Karpas-422 (cell line): ENCODE measurements around the gene TRIM23. TPM values are rescaled to one million over a fixed set of nuclear protein-coding genes. Genes with fewer than 3 reads are reported as not detected.

ENCODE experiments used
- DNase-seq: peaks from one replicate; pipeline ENCODE4 v3.0.0-alpha.2; 2015
- H2AFZ ChIP-seq: fragments of 200-600 bp; sonication (generic); 2 replicates; pipeline ENCODE4 v1.6.1; 2014; ENCODE audit warnings: antibody characterized with exemption, low read length, mixed read lengths
- H3K27ac ChIP-seq: fragments of 200-600 bp; sonication (generic); 2 replicates; pipeline ENCODE4 v1.5.1; 2014; ENCODE audit warnings: mild to moderate bottlenecking, low read length, moderate library complexity
- H3K27me3 ChIP-seq: fragments of 200-600 bp; sonication (generic); 2 replicates; pipeline ENCODE4 v1.6.1; 2014; ENCODE audit warnings: low read length, mixed read lengths
- H3K36me3 ChIP-seq: fragments of 200-600 bp; sonication (generic); 2 replicates; pipeline ENCODE4 v1.6.1; 2014; ENCODE audit warnings: low read length, mixed read lengths; ENCODE audit not compliant: insufficient read depth
- H3K4me1 ChIP-seq: fragments of 200-600 bp; sonication (generic); 2 replicates; pipeline ENCODE4 v1.6.1; 2014; ENCODE audit warnings: mild to moderate bottlenecking, low read length, mixed read lengths
- H3K4me2 ChIP-seq: fragments of 200-600 bp; sonication (generic); 2 replicates; pipeline ENCODE4 v1.6.1; 2014; ENCODE audit warnings: low read length, low read depth, mild to moderate bottlenecking; ENCODE audit not compliant: poor library complexity, severe bottlenecking
- H3K4me3 ChIP-seq: fragments of 200-600 bp; sonication (generic); 2 replicates; pipeline ENCODE4 v1.5.1; 2014; ENCODE audit warnings: mild to moderate bottlenecking, antibody characterized with exemption, low read length, mixed read lengths
- H3K79me2 ChIP-seq: fragments of 200-600 bp; sonication (generic); 2 replicates; pipeline ENCODE4 v1.6.1; 2014; ENCODE audit warnings: mild to moderate bottlenecking, low read length, mixed read lengths
- H3K9ac ChIP-seq: fragments of 200-600 bp; sonication (generic); 2 replicates; pipeline ENCODE4 v1.6.0; 2014; ENCODE audit warnings: low read length
- H3K9me2 ChIP-seq: fragments of 200-600 bp; sonication (generic), shearing (Covaris generic); replicated peaks from 2 replicates; pipeline ENCODE4 v1.6.0; 2014; ENCODE audit warnings: mild to moderate bottlenecking, low read length, moderate library complexity; ENCODE audit not compliant: insufficient read depth
- H3K9me3 ChIP-seq: fragments of 300-700, 200-600 bp; sonication (generic); 2 replicates; pipeline ENCODE4 v1.6.1; 2014; ENCODE audit warnings: low read length, mixed read lengths
- H4K20me1 ChIP-seq: fragments of 200-600 bp; sonication (generic); 2 replicates; pipeline ENCODE4 v1.6.1; 2014; ENCODE audit warnings: mild to moderate bottlenecking, antibody characterized with exemption, low read length, low read depth; ENCODE audit not compliant: insufficient read depth
- total RNA-seq: library from RNA; depleted of rRNA; stranded (reverse); fragments of >200 nt; shearing (Covaris generic); gene quantifications from 2 replicates; pipeline ENCODE4 v1.2.3, GENCODE V29; 2014; ENCODE audit warnings: low replicate concordance; rRNA removed

TRIM23 gene
- 32.1 and 44.1 TPM in 2 replicates for total RNA-seq

- H4K20me1 ChIP-seq, result peaks cover 9% of the 10 kb centered on the region; the same call in 1 of the 2 replicates
Observed at GRCh38 chr5:65624025-65624570, at the start of gene TRIM23. Gene TRIM23 (minus strand): TSS chr5:65624333. CDS start chr5:65624274, 59 bp downstream.

GRCh38 chr5:65672796-65673195, 48.7 kb upstream of the TRIM23 start:
- peaks cover 13% of the 10 kb centered on the region for H3K4me1 ChIP-seq
- no peaks in the 10 kb centered on the region for H3K9me2 ChIP-seq
- H3K27ac ChIP-seq, result no peak overlapping the region
- no peaks in the 10 kb centered on the region for H3K27me3 ChIP-seq
- H4K20me1 ChIP-seq, result no peaks in the 10 kb centered on the region
- no peak overlapping the region for H3K4me3 ChIP-seq
- H3K9me3 ChIP-seq, result no peaks in the 10 kb centered on the region
- H3K9ac ChIP-seq, result no peak overlapping the region
- H3K36me3 ChIP-seq, result peaks cover 23% of the 10 kb centered on the region; the same call in 1 of the 2 replicates
- H2AFZ ChIP-seq, result no peak overlapping the region
- no peak for DNase-seq
- H3K79me2 ChIP-seq, result peaks cover 19% of the 10 kb centered on the region
- no peak overlapping the region for H3K4me2 ChIP-seq

More at GRCh38 chr5:65624025-65624570, at the start of gene TRIM23:
- peaks cover 36% of the 10 kb centered on the region for H3K4me1 ChIP-seq
- no peaks in the 10 kb centered on the region for H3K27me3 ChIP-seq
- DNase-seq, result peak; percentile 97
- H3K9me3 ChIP-seq, result no peaks in the 10 kb centered on the region
- H3K4me2 ChIP-seq, result peak within 1 kb of the TSS; percentile 95
- H2AFZ ChIP-seq, result peak within 1 kb of the TSS; percentile 84
- H3K27ac ChIP-seq, result peak within 1 kb of the TSS; percentile 81
- no peaks in the 10 kb centered on the region for H3K9me2 ChIP-seq
- peaks cover 11% of the 10 kb centered on the region; the same call in 1 of the 2 replicates for H3K36me3 ChIP-seq
- peaks cover 92% of the 10 kb centered on the region for H3K79me2 ChIP-seq
- H3K4me3 ChIP-seq, result peak within 1 kb of the TSS; percentile 76
- peak within 1 kb of the TSS; percentile 91 for H3K9ac ChIP-seq

- Histone ChIP-seq H3K36me3 (peaks cover 36% of the 10 kb centered on the region; the same call in 1 of the 2 replicates), H3K27me3 (no peaks in the 10 kb centered on the region)
- no peak for DNase-seq
Observed at GRCh38 chr5:65668696-65669095, 44.6 kb upstream of the TRIM23 start.

GRCh38 chr5:65663804-65664521, 39.8 kb upstream of the TRIM23 start:
- H3K79me2 ChIP-seq, result no peaks in the 10 kb centered on the region
- H4K20me1 ChIP-seq, result no peaks in the 10 kb centered on the region
- H3K9me3 ChIP-seq, result no peaks in the 10 kb centered on the region
- H3K4me3 ChIP-seq, result no peak overlapping the region
- H3K9ac ChIP-seq, result no peak overlapping the region
- H3K4me1 ChIP-seq, result no peaks in the 10 kb centered on the region
- no peak overlapping the region for H3K4me2 ChIP-seq
- no peaks in the 10 kb centered on the region for H3K9me2 ChIP-seq
- no peak overlapping the region for H3K27ac ChIP-seq
- no peak overlapping the region for H2AFZ ChIP-seq
- no peaks in the 10 kb centered on the region for H3K27me3 ChIP-seq
- DNase-seq, result no peak
- H3K36me3 ChIP-seq, result peaks cover 29% of the 10 kb centered on the region; the same call in 1 of the 2 replicates

More at GRCh38 chr5:65668696-65669095, 44.6 kb upstream of the TRIM23 start:
- no peak overlapping the region for H3K27ac ChIP-seq
- no peaks in the 10 kb centered on the region for H3K9me2 ChIP-seq
- H3K4me3 ChIP-seq, result no peak overlapping the region
- H2AFZ ChIP-seq, result no peak overlapping the region
- H3K4me1 ChIP-seq, result peaks cover under 1% of the 10 kb centered on the region
- H3K79me2 ChIP-seq, result no peaks in the 10 kb centered on the region
- no peak overlapping the region for H3K9ac ChIP-seq
- no peaks in the 10 kb centered on the region for H4K20me1 ChIP-seq
- H3K9me3 ChIP-seq, result no peaks in the 10 kb centered on the region
- H3K4me2 ChIP-seq, result no peak overlapping the region

- Histone ChIP-seq H3K36me3 (peaks cover 32% of the 10 kb centered on the region; the same call in 1 of the 2 replicates), H3K27ac (no peak overlapping the region), H3K4me1 (no peaks in the 10 kb centered on the region), H3K4me2 (no peak overlapping the region), H4K20me1 (no peaks in the 10 kb centered on the region), H3K9ac (no peak overlapping the region), H3K4me3 (no peak overlapping the region), H3K27me3 (no peaks in the 10 kb centered on the region), H3K79me2 (no peaks in the 10 kb centered on the region; the same call in 1 of the 2 replicates), H3K9me2 (no peaks in the 10 kb centered on the region), H3K9me3 (no peaks in the 10 kb centered on the region), H2AFZ (no peak overlapping the region)
- DNase-seq, result no peak
Observed at GRCh38 chr5:65654713-65655112, 30.6 kb upstream of the TRIM23 start.

- Histone ChIP-seq H3K4me2 (no peak overlapping the region), H3K27me3 (no peaks in the 10 kb centered on the region), H3K27ac (no peak overlapping the region), H3K9ac (no peak overlapping the region), H3K4me3 (no peak overlapping the region), H3K4me1 (no peaks in the 10 kb centered on the region), H3K36me3 (peaks cover 35% of the 10 kb centered on the region; the same call in 1 of the 2 replicates), H3K79me2 (peaks cover 15% of the 10 kb centered on the region), H3K9me3 (no peaks in the 10 kb centered on the region), H4K20me1 (no peaks in the 10 kb centered on the region), H2AFZ (no peak overlapping the region), H3K9me2 (no peaks in the 10 kb centered on the region)
- DNase-seq, result no peak
Observed at GRCh38 chr5:65651144-65651543, 27.0 kb upstream of the TRIM23 start.

GRCh38 chr5:65647941-65648340, 23.8 kb upstream of the TRIM23 start:
- Histone ChIP-seq H3K27ac (no peak overlapping the region), H3K36me3 (peaks cover 24% of the 10 kb centered on the region; the same call in 1 of the 2 replicates), H2AFZ (no peak overlapping the region), H4K20me1 (no peaks in the 10 kb centered on the region), H3K27me3 (no peaks in the 10 kb centered on the region), H3K4me1 (no peaks in the 10 kb centered on the region), H3K4me3 (no peak overlapping the region), H3K9me3 (no peaks in the 10 kb centered on the region), H3K9ac (no peak overlapping the region), H3K9me2 (no peaks in the 10 kb centered on the region), H3K4me2 (no peak overlapping the region), H3K79me2 (peaks cover 15% of the 10 kb centered on the region)
- DNase-seq, result no peak

- Histone ChIP-seq H3K27me3 (no peaks in the 10 kb centered on the region), H3K27ac (no peak overlapping the region), H3K9ac (no peak overlapping the region), H2AFZ (no peak overlapping the region), H3K9me2 (no peaks in the 10 kb centered on the region), H3K36me3 (peaks cover 24% of the 10 kb centered on the region; the same call in 1 of the 2 replicates), H3K4me3 (no peak overlapping the region), H3K4me1 (no peaks in the 10 kb centered on the region), H3K9me3 (no peaks in the 10 kb centered on the region), H3K4me2 (no peak overlapping the region), H3K79me2 (peaks cover 15% of the 10 kb centered on the region), H4K20me1 (no peaks in the 10 kb centered on the region)
- no peak for DNase-seq
Observed at GRCh38 chr5:65646938-65647337, 22.8 kb upstream of the TRIM23 start.
